ENCODE results near the gene ADORA2B.

GRCh38 chr17:15912416-15912955, 32.4 kb upstream of the ADORA2B start:
- no peak for TF ChIP-seq CTCF (IDR thresholded peaks at IDR 0.05)
- no peak for TF ChIP-seq POLR2A (IDR thresholded peaks at IDR 0.05)
